ENCODE results near the gene SCMH1. TPM values are rescaled to one million over a fixed set of nuclear protein-coding genes. Genes with fewer than 3 reads are reported as not detected.

SCMH1 gene
- total and polyA plus RNA-seq, 2 donors (not counting 3 experiments of a cell fraction or from before 2014, with no cell fraction given), result 39.9 to 40.7 TPM

- DNase-seq (ENCODE audit: low read depth, low spot score), result no peak
- dilution Hi-C loops (cut with MboI; ENCODE audit: extremely low pct_ligation_motif_present, low sequenced_read_pairs) (no loop called here), intact Hi-C loops (cut with micrococcal nuclease) (no loop called here)
- TF ChIP-seq POLR2A (IDR thresholded peaks at IDR 0.05; ENCODE audit: low read depth, low read length) (no peak), EZH2 (IDR thresholded peaks at IDR 0.05; ENCODE audit: borderline replicate concordance, low read depth, low read length, severe bottlenecking) (no peak), GATA2 (IDR thresholded peaks at IDR 0.05; ENCODE audit: insufficient read depth, insufficient read length, low read depth, low read length) (no peak)
- TF ChIP-seq, protein P1, sequence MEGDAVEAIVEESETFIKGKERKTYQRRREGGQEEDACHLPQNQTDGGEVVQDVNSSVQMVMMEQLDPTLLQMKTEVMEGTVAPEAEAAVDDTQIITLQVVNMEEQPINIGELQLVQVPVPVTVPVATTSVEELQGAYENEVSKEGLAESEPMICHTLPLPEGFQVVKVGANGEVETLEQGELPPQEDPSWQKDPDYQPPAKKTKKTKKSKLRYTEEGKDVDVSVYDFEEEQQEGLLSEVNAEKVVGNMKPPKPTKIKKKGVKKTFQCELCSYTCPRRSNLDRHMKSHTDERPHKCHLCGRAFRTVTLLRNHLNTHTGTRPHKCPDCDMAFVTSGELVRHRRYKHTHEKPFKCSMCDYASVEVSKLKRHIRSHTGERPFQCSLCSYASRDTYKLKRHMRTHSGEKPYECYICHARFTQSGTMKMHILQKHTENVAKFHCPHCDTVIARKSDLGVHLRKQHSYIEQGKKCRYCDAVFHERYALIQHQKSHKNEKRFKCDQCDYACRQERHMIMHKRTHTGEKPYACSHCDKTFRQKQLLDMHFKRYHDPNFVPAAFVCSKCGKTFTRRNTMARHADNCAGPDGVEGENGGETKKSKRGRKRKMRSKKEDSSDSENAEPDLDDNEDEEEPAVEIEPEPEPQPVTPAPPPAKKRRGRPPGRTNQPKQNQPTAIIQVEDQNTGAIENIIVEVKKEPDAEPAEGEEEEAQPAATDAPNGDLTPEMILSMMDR (IDR thresholded peaks at IDR 0.05; ENCODE audit: extremely low read depth in 1 of 2, insufficient read depth in 1 of 2, low read depth in 1 of 2, low read length in 2 of 2), result no peak
- Histone ChIP-seq H2AFZ (ENCODE audit: low read depth, low read length) (no peak overlapping the region), H3K4me3 (replicated peaks in 1 of 3; ENCODE audit: insufficient read depth in 1 of 3, low read depth in 1 of 3, low read length in 3 of 3) (no peak overlapping the region), H3K36me3 (ENCODE audit: control insufficient read depth in 2 of 2, extremely low read depth in 1 of 2, insufficient read depth in 2 of 2, low read length in 2 of 2) (no peaks in the 10 kb centered on the region), H3K4me2 (ENCODE audit: insufficient read depth, low read length) (no peak overlapping the region), H3K27ac (ENCODE audit: insufficient read depth, low read depth, low read length) (no peak overlapping the region), H3K4me1 (ENCODE audit: control insufficient read depth, extremely low read depth, insufficient read depth, low read length) (no peaks in the 10 kb centered on the region), H3K27me3 (ENCODE audit: control insufficient read depth in 2 of 2, insufficient read depth in 2 of 2, low read length in 2 of 2) (no peaks in the 10 kb centered on the region), H3K9me1 (replicated peaks; ENCODE audit: control insufficient read depth, extremely low read depth, insufficient read depth, low read length) (no peaks in the 10 kb centered on the region), H3K9ac (replicated peaks; ENCODE audit: extremely low read depth, insufficient read depth, low read length) (no peak overlapping the region), H4K20me1 (replicated peaks; ENCODE audit: control insufficient read depth, extremely low read depth, insufficient read depth, low read length) (no peaks in the 10 kb centered on the region), H3K9me3 (replicated peaks; ENCODE audit: control insufficient read depth, insufficient read depth, low read length) (no peaks in the 10 kb centered on the region), H3K79me2 (ENCODE audit: control insufficient read depth, insufficient read depth, low read length) (no peaks in the 10 kb centered on the region)
- no TSS peak for BruUV-seq (replicated peaks)
- FAIRE-seq, result no peak
- POLR2A ChIA-PET, result no interaction called here
- CTCF ChIA-PET, result interaction anchor here (1.2 to 1.5 kb wide), 2 partner anchors 10 to 14 kb away, joined by 3 read pairs; no protein-coding TSS in a partner anchor
These were observed 83.1 kb downstream of the SCMH1 start for GRCh38 chr1:41158966-41159365.

- ChIA-PET CTCF (interaction anchor here (1.5 kb wide), 1 partner anchor 11 kb away, joined by 3 read pairs; no protein-coding TSS in a partner anchor), POLR2A (no interaction called here)
- Histone ChIP-seq H4K20me1 (replicated peaks; ENCODE audit: control insufficient read depth, extremely low read depth, insufficient read depth, low read length) (no peaks in the 10 kb centered on the region), H3K27ac (ENCODE audit: insufficient read depth, low read depth, low read length) (no peak overlapping the region), H3K9ac (replicated peaks; ENCODE audit: extremely low read depth, insufficient read depth, low read length) (no peak overlapping the region), H3K4me3 (replicated peaks in 1 of 3; ENCODE audit: insufficient read depth in 1 of 3, low read depth in 1 of 3, low read length in 3 of 3) (no peak overlapping the region), H3K9me1 (replicated peaks; ENCODE audit: control insufficient read depth, extremely low read depth, insufficient read depth, low read length) (no peaks in the 10 kb centered on the region), H3K9me3 (replicated peaks; ENCODE audit: control insufficient read depth, insufficient read depth, low read length) (no peaks in the 10 kb centered on the region), H3K36me3 (ENCODE audit: control insufficient read depth in 2 of 2, extremely low read depth in 1 of 2, insufficient read depth in 2 of 2, low read length in 2 of 2) (no peaks in the 10 kb centered on the region), H3K4me1 (ENCODE audit: control insufficient read depth, extremely low read depth, insufficient read depth, low read length) (no peaks in the 10 kb centered on the region), H3K27me3 (ENCODE audit: control insufficient read depth in 2 of 2, insufficient read depth in 2 of 2, low read length in 2 of 2) (no peaks in the 10 kb centered on the region), H3K4me2 (ENCODE audit: insufficient read depth, low read length) (no peak overlapping the region), H2AFZ (ENCODE audit: low read depth, low read length) (no peak overlapping the region), H3K79me2 (ENCODE audit: control insufficient read depth, insufficient read depth, low read length) (no peaks in the 10 kb centered on the region)
- intact Hi-C loops (cut with micrococcal nuclease) (no loop called here), dilution Hi-C loops (cut with MboI; ENCODE audit: extremely low pct_ligation_motif_present, low sequenced_read_pairs) (no loop called here)
- no peak for DNase-seq (ENCODE audit: low read depth, low spot score)
- no peak for FAIRE-seq
- no TSS peak for BruUV-seq (replicated peaks)
- no peak for TF ChIP-seq POLR2A (IDR thresholded peaks at IDR 0.05; ENCODE audit: low read depth, low read length)
- TF ChIP-seq POLR2AphosphoS5 (IDR thresholded peaks at IDR 0.05; ENCODE audit: insufficient read depth, low read depth, low read length), result no peak
- TF ChIP-seq EZH2 (IDR thresholded peaks at IDR 0.05; ENCODE audit: borderline replicate concordance, low read depth, low read length, severe bottlenecking), result no peak
- TF ChIP-seq, protein P1 (IDR thresholded peaks at IDR 0.05; ENCODE audit: extremely low read depth in 1 of 2, insufficient read depth in 1 of 2, low read depth in 1 of 2, low read length in 2 of 2), result no peak
- TF ChIP-seq MYC (IDR thresholded peaks at IDR 0.05; ENCODE audit: low read depth, low read length), result no peak
- TF ChIP-seq JUN (IDR thresholded peaks at IDR 0.05; ENCODE audit: borderline replicate concordance, insufficient read depth, insufficient read length, low read depth), result no peak
- no peak for TF ChIP-seq MAX (IDR thresholded peaks at IDR 0.05; ENCODE audit: insufficient read depth, insufficient read length)
- TF ChIP-seq FOS (IDR thresholded peaks at IDR 0.05; ENCODE audit: borderline replicate concordance, insufficient read depth, low read length), result no peak
- TF ChIP-seq GATA2 (IDR thresholded peaks at IDR 0.05; ENCODE audit: insufficient read depth, insufficient read length, low read depth, low read length), result no peak
These were observed 83.8 kb downstream of the SCMH1 start for GRCh38 chr1:41158147-41158875.

All from endothelial cell of umbilical vein (primary cell).